GM12873 (cell line): ENCODE results near the gene ITGA6.

Experiments
- CTCF ChIP-seq: IDR thresholded peaks from 2 replicates; pipeline ENCODE4 v1.5.1; 2012; ENCODE audit warnings: low read depth, mild to moderate bottlenecking, moderate library complexity, low read length, control low read depth; ENCODE audit not compliant: insufficient read depth; ENCODE audit errors: missing control alignments

ITGA6 gene

GRCh38 chr2:172510548-172510947 is 83.2 kb downstream of the ITGA6 start:
- TF ChIP-seq CTCF: no peak

DNA sequence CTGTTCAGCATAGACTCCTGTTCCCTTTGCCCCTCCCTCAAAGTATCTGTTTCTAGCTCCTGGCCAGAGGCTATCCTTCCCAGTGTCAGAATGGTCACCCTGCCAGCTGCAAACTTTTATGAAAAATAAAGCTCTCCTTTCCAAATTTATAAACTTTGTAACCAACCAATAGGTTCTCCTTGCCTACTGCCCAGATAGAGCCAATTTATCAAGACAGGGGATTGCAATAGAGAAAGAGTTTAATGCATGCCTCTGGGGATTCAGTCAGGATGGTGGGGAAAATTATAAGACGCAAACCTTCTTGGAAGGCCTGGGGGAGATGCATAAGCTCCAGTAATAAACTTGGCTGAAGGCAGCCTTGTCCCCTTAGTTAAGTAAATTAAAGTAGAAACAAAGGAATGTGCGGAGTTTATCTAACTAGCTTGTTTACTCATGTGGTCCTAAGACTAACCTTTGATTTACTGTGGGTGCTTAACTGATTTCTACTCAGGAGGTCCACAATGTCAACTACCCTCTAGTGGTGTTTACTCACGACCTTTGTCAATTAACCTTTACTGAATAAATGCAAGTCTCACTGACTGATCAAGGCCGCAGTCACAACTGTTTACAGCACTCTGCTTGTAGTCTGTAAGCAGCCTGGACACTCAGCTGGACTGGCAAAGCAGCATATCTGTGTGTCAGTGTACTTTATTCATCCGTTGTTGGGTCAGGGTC is 85.6 kb downstream of the ITGA6 start:
- no peak for TF ChIP-seq CTCF

GRCh38 chr2:172513524-172513900 is 86.1 kb downstream of the ITGA6 start:
- TF ChIP-seq CTCF: no peak

- no peak for TF ChIP-seq CTCF
Measured at GRCh38 chr2:172513935-172514586, 86.7 kb downstream of the ITGA6 start.

- no peak for TF ChIP-seq CTCF
Measured at GRCh38 chr2:172516299-172516698, 88.9 kb downstream of the ITGA6 start.

DNA sequence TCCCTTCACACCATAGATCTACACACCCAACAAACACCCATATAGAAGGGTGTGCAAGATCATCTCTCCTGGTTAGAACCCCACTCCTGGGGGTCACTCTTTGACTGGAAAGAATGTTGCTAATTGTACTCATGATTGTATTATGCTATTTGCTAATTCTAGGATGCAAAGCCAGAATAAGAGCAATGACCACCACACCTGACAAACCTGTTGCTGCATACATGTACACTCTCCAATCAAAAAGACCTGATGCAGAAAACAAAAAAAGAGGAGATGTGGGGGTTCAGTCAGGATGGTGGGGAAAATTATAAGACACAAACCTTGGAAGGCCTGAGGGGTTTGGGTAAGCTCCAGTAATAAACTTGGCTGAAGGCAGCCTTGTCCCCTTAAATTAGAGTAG is 91.6 kb downstream of the ITGA6 start:
- no peak for TF ChIP-seq CTCF

- no peak for TF ChIP-seq CTCF
Measured at GRCh38 chr2:172525601-172526000, 98.2 kb downstream of the ITGA6 start.
